Stimulated activated CD4-positive, alpha-beta T cell treated with anti-CD3 and anti-CD28 coated beads, Interleukin-15, amount 100 ng/mL, for 48 hours (primary cell): Measurements from ENCODE around the gene ABCC11.
A peak's percentile ranks its signal among the peaks of the same experiment; 100 is the strongest.

Source experiments
- DNase-seq, 2 donors: peaks; one replicate each; pipeline ENCODE4 v3.0.0-alpha.2; 2020; ENCODE audit warnings: low read depth in 2 of 2

ABCC11 gene

GRCh38 chr16:48129926-48130325 lies 117.4 kb downstream of the ABCC11 start:
- no peak for DNase-seq

- no peak for DNase-seq
Observed at GRCh38 chr16:48128769-48129168, 118.6 kb downstream of the ABCC11 start.

- DNase-seq: no peak
Observed at GRCh38 chr16:48126801-48127644, 120.3 kb downstream of the ABCC11 start.

GRCh38 chr16:48125888-48126287 lies 121.5 kb downstream of the ABCC11 start:
- DNase-seq: no peak

GRCh38 chr16:48124266-48124665 lies 123.1 kb downstream of the ABCC11 start:
- DNase-seq: no peak

GRCh38 chr16:48123104-48123788 lies 124.1 kb downstream of the ABCC11 start:
- peak; percentile 67 to 71 for DNase-seq

GRCh38 chr16:48121276-48121675 lies 126.1 kb downstream of the ABCC11 start:
- no peak for DNase-seq

- no peak for DNase-seq
Observed at GRCh38 chr16:48118841-48119240, 128.5 kb downstream of the ABCC11 start.

- DNase-seq: peak; percentile 41 to 54
Observed at GRCh38 chr16:48117217-48118105, 129.9 kb downstream of the ABCC11 start.
